Activated CD8-positive, alpha-beta memory T cell treated with anti-CD3 and anti-CD28 coated beads for 48 hours (primary cell): Measurements from ENCODE around the gene CADM4.
"Not testable (repeated sequence)": the region's sequence is repeated elsewhere in the genome, so short reads cannot be mapped to it uniquely, and the experiment has no call there.

ENCODE experiments used
- DNase-seq, 3 experiments: peaks; one replicate each; pipeline ENCODE4 v3.0.0-alpha.2; 2020; ENCODE audit warnings: low read depth in 2 of 3, low spot score in 2 of 3

CADM4 gene

GRCh38 chr19:43589277-43589676 is 50.4 kb downstream of the CADM4 start:
- no peak for DNase-seq

GRCh38 chr19:43587029-43587428 is 52.6 kb downstream of the CADM4 start:
- DNase-seq: not testable (repeated sequence)

GRCh38 chr19:43586346-43586745 is 53.3 kb downstream of the CADM4 start:
- DNase-seq: no peak

- DNase-seq: no peak
Measured at GRCh38 chr19:43584484-43584883, 55.2 kb downstream of the CADM4 start.

GRCh38 chr19:43582495-43582894 is 57.2 kb downstream of the CADM4 start:
- DNase-seq: no peak

GRCh38 chr19:43581467-43581866 is 58.2 kb downstream of the CADM4 start:
- DNase-seq: no peak

- DNase-seq: no peak
Measured at GRCh38 chr19:43578787-43579186, 60.9 kb downstream of the CADM4 start.

- no peak for DNase-seq
Measured at GRCh38 chr19:43575955-43576878, 63.4 kb downstream of the CADM4 start.

- peak; percentile 83 to 92 (median 90) for DNase-seq
Measured at GRCh38 chr19:43575156-43575950, 64.3 kb downstream of the CADM4 start, which contains the start of the genes PINLYP and XRCC1. Gene PINLYP, plus strand, starts transcription at chr19:43575801. Its CDS starts 1,391 bp downstream, at chr19:43577192. Gene XRCC1, minus strand, starts transcription at chr19:43575527. Its CDS starts 69 bp downstream, at chr19:43575458.

GRCh38 chr19:43574424-43575155 is 65.1 kb downstream of the CADM4 start:
- DNase-seq: no peak
